WERI-Rb-1 (cell line): Measurements from ENCODE around the gene ASZ1.

Experiments used
- DNase-seq: peaks from one replicate; pipeline ENCODE4 v3.0.0-alpha.2; 2020
- H3K27ac ChIP-seq: fragments of 250-450 bp; sonication (Bioruptor Pico); 2 replicates; pipeline ENCODE4 v1.5.1; 2020; ENCODE audit warnings: mild to moderate bottlenecking, moderate library complexity
- H3K27me3 ChIP-seq: fragments of 250-450 bp; sonication (Bioruptor Pico); 2 replicates; pipeline ENCODE4 v1.5.1; 2021; ENCODE audit warnings: mild to moderate bottlenecking, low read depth, moderate library complexity; ENCODE audit not compliant: insufficient read depth, severe bottlenecking
- H3K36me3 ChIP-seq: fragments of 250-450 bp; sonication (Bioruptor Pico); 2 replicates; pipeline ENCODE4 v1.5.1; 2020; ENCODE audit warnings: mild to moderate bottlenecking, moderate library complexity
- H3K4me3 ChIP-seq: 2 replicates; pipeline ENCODE4 v1.5.1; 2011; ENCODE audit warnings: low read depth, mild to moderate bottlenecking, control low read depth, low read length
- H3K9me3 ChIP-seq: fragments of 250-450 bp; sonication (Bioruptor Pico); 2 replicates; pipeline ENCODE4 v1.5.1; 2021; ENCODE audit warnings: mild to moderate bottlenecking, moderate library complexity; ENCODE audit not compliant: severe bottlenecking
- CTCF ChIP-seq: IDR thresholded peaks from 2 replicates; pipeline ENCODE4 v1.5.1; 2011; ENCODE audit warnings: low read depth, mild to moderate bottlenecking, control low read depth, inconsistent platforms, low read length

Gene ASZ1

GRCh38 chr7:117408831-117409230 is 18.5 kb downstream of the ASZ1 start:
- Histone ChIP-seq H3K27me3 (peaks cover 2% of the 10 kb centered on the region), H3K9me3 (no peaks in the 10 kb centered on the region), H3K27ac (no peak overlapping the region), H3K36me3 (no peaks in the 10 kb centered on the region), H3K4me3 (no peak overlapping the region)
- DNase-seq: no peak
- no peak for TF ChIP-seq CTCF

DNA sequence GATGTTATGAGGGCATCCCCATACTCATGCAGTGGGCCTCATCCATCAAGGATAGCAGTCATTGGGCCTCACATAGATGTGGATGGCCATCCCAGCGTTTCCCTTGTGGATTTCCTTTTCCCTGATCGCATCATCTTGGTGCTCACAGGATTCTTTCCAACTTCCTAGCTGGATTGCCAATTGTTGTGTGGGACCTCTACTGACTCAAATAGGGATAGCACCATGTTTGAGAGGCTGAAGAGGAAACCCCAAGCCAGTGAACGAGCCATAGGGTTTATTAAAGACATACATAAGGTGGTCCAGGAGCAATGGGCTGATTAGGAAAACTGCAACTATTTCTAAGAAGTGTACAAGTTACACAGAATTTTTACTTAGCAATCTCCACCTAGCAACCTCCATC is 21.8 kb downstream of the ASZ1 start:
- DNase-seq: no peak
- Histone ChIP-seq H3K27me3 (peaks cover 24% of the 10 kb centered on the region), H3K9me3 (no peaks in the 10 kb centered on the region), H3K4me3 (no peak overlapping the region), H3K36me3 (no peaks in the 10 kb centered on the region), H3K27ac (no peak overlapping the region)
- TF ChIP-seq CTCF: no peak

DNA sequence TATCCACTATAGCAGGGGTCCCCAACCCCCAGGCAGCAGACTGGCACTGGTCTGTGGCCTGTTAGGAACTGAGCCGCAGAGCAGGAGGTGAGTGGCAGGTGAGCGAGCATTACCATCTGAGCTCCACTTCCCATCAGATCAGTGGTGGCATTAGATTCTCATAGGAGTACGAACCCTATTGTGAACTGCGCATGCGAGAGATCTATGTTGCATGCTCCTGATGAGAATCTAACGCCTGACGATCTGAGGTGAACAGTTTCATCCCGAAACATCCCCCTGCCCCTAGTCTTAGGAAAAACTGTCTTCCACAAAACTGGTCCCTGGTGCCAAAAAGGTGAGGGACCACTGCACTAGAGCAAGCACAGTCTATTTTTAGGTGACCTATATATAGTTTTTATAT is 23.6 kb downstream of the ASZ1 start:
- H3K4me3 ChIP-seq: no peak overlapping the region
- no peak for DNase-seq
- H3K27me3 ChIP-seq: peaks cover 37% of the 10 kb centered on the region
- H3K36me3 ChIP-seq: no peaks in the 10 kb centered on the region
- no peak overlapping the region for H3K27ac ChIP-seq
- H3K9me3 ChIP-seq: no peaks in the 10 kb centered on the region
- no peak for TF ChIP-seq CTCF

DNA sequence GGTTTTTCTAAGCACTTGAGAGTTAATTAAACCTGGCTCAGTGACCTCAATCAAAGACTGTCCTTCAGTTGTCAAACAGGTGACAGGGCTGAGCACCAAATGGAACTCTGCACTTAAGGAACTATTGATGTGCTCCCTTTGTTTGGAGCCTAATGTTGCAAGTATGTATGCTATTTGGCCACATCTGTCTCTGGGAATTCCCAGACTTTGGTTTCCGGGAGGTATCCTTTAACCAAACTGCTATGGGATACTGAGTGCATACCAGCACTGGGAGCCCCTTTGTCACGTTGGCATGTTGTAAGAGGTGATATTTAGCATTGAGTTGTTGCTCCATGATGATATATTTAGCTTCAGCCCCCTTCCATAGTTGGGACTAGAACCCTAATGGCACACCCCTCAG is 25.2 kb downstream of the ASZ1 start:
- Histone ChIP-seq H3K27ac (no peak overlapping the region), H3K9me3 (no peaks in the 10 kb centered on the region), H3K27me3 (peaks cover 46% of the 10 kb centered on the region), H3K4me3 (no peak overlapping the region), H3K36me3 (no peaks in the 10 kb centered on the region)
- no peak for TF ChIP-seq CTCF
- DNase-seq: no peak

GRCh38 chr7:117401293-117402002 is 25.8 kb downstream of the ASZ1 start:
- no peak for TF ChIP-seq CTCF
- H3K4me3 ChIP-seq: no peak overlapping the region
- no peaks in the 10 kb centered on the region for H3K9me3 ChIP-seq
- no peaks in the 10 kb centered on the region for H3K36me3 ChIP-seq
- H3K27ac ChIP-seq: no peak overlapping the region
- DNase-seq: no peak
- H3K27me3 ChIP-seq: peaks cover 51% of the 10 kb centered on the region
